ENCODE data around the gene NMRK1. TPM values are rescaled to one million over a fixed set of nuclear protein-coding genes. Genes with fewer than 3 reads are reported as not detected.

NMRK1 gene
- total and polyA plus RNA-seq, 9 donors, result 14.6 to 40.0 (median 23.8) TPM

DNA sequence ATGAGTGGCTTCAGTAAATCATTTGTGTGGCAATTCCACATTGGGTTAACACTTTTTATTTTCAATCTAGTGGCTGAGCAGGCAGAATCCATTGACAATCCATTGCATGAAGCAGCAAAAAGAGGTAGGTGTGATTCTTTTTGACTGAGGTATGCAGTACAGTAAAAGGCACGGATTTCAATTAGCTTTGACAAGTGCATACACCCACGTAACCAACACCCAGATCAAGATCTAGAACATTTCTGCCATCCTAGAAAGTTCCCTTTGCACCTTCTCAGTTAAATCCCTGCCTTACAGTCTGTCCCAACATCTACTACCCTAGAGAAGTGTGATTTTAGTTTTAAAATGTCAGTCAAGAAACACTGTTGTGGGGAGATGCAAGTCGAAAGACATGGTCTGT is 43.7 kb upstream of the NMRK1 start:
- H3K4me3 ChIP-seq, result no peak overlapping the region
- no peak overlapping the region for H3K27ac ChIP-seq
- intact Hi-C loops (cut with DNase I), result no loop called here
- WGBS, 3 donors, result 93 to 97% (median 94%) methylated on average over 3 of the region's 3 CpGs
- no peaks in the 10 kb centered on the region for H3K27me3 ChIP-seq
- no peak for TF ChIP-seq POLR2A (IDR thresholded peaks at IDR 0.05)
- TF ChIP-seq EP300 (IDR thresholded peaks at IDR 0.05), result no peak
- TF ChIP-seq, protein P1, sequence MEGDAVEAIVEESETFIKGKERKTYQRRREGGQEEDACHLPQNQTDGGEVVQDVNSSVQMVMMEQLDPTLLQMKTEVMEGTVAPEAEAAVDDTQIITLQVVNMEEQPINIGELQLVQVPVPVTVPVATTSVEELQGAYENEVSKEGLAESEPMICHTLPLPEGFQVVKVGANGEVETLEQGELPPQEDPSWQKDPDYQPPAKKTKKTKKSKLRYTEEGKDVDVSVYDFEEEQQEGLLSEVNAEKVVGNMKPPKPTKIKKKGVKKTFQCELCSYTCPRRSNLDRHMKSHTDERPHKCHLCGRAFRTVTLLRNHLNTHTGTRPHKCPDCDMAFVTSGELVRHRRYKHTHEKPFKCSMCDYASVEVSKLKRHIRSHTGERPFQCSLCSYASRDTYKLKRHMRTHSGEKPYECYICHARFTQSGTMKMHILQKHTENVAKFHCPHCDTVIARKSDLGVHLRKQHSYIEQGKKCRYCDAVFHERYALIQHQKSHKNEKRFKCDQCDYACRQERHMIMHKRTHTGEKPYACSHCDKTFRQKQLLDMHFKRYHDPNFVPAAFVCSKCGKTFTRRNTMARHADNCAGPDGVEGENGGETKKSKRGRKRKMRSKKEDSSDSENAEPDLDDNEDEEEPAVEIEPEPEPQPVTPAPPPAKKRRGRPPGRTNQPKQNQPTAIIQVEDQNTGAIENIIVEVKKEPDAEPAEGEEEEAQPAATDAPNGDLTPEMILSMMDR (IDR thresholded peaks at IDR 0.05), result no peak
- no peaks in the 10 kb centered on the region for H3K36me3 ChIP-seq
- no peak for DNase-seq
- H3K9me3 ChIP-seq, result no peaks in the 10 kb centered on the region
- H3K4me1 ChIP-seq (ENCODE audit: insufficient read depth), result no peaks in the 10 kb centered on the region

DNA sequence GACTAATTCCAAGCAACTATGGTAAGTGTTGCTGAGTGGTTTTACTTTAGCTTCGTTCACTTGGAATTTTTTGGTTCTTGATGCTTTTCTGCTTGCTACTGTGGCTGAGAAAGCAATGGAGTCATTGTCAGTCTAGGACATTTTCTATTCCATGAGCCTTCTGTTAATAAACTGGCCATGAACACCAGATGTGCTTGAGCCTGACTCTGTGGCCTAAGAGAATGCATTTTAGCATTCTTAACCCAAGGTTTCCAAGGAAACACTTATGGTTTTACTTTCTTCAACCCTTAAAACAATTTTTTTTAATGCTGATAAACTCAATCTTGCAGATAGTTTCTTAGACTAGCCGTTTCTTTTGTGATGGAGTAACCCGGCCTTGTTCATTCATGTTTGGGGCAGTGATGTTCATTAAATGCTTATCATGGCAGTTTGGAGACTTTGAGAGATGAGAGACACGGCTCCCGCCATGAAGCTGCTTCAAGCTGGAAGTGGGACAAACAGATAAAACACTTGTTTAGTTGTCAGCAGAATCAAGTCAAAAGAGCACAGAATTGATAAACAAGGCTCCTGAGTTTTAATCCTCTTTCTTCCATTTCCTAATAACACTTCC is 42.8 kb upstream of the NMRK1 start:
- H3K4me3 ChIP-seq, result no peak overlapping the region
- no peaks in the 10 kb centered on the region for H3K4me1 ChIP-seq (ENCODE audit: insufficient read depth)
- intact Hi-C loops (cut with DNase I), result no loop called here
- TF ChIP-seq POLR2A (IDR thresholded peaks at IDR 0.05) (no peak), EP300 (IDR thresholded peaks at IDR 0.05) (no peak)
- TF ChIP-seq, protein P1 (IDR thresholded peaks at IDR 0.05), result no peak
- 33 to 42% (median 40%) methylated on average over 5 of the region's 5 CpGs for WGBS, 3 donors
- H3K36me3 ChIP-seq, result no peaks in the 10 kb centered on the region
- no peak overlapping the region for H3K27ac ChIP-seq
- no peak for DNase-seq
- H3K27me3 ChIP-seq, result no peaks in the 10 kb centered on the region
- no peaks in the 10 kb centered on the region for H3K9me3 ChIP-seq

DNA sequence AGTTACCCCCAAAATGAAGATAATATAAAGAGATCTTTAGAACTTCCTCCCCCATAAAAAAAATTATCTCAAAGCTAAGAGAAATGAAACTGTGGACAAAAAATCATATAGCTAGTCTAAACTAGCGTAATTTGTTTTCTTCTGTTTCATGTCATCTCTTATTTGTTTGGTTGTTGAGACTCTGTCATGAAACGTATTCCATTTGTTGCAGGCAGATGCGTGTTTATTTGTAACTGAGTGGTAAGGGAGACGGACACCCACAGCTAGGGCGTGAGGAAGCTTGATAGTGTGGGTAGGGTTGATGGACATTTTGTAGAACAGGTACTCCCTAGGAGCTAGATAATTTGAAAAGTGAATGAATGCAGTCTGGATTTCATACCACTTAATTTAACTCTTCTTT is 42.2 kb upstream of the NMRK1 start:
- intact Hi-C loops (cut with DNase I), result no loop called here
- H3K27me3 ChIP-seq, result no peaks in the 10 kb centered on the region
- no peaks in the 10 kb centered on the region for H3K36me3 ChIP-seq

DNA sequence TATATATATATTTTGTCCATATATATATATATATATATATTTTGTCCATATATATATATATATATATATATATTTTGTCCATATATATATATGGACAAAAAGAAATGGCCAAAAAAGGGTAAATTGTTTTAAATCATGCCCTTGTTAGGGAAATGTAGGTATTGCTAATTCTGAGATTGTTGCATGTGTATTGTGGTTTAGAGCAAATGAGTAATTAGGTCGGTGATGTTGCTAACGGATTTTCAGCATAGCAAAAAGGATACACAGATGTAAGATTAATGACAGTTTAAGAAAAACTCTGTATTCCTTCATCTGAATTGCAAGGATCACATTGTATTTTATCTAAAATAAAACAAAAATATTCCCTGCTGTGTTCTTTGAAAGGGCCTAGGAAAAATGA is 40.6 kb upstream of the NMRK1 start:
- no peaks in the 10 kb centered on the region for H3K36me3 ChIP-seq
- H3K27me3 ChIP-seq, result no peaks in the 10 kb centered on the region
- TF ChIP-seq POLR2A (IDR thresholded peaks at IDR 0.05) (no peak), EP300 (IDR thresholded peaks at IDR 0.05) (no peak)
- TF ChIP-seq, protein P1 (IDR thresholded peaks at IDR 0.05), result no peak
- H3K4me1 ChIP-seq (ENCODE audit: insufficient read depth), result no peaks in the 10 kb centered on the region
- no peak overlapping the region for H3K4me3 ChIP-seq
- no peaks in the 10 kb centered on the region for H3K9me3 ChIP-seq
- WGBS, 3 donors, result 59 to 67% (median 66%) methylated on average over 2 of the region's 2 CpGs
- no peak for DNase-seq
- intact Hi-C loops (cut with DNase I), result loop anchor here in 1 of 4 donors (10.0 kb wide), 1 partner anchor 64 kb away; no protein-coding TSS in a partner anchor
- H3K27ac ChIP-seq, result no peak overlapping the region

More for the DNA sequence above, 42.2 kb upstream of the NMRK1 start:
- Histone ChIP-seq H3K4me1 (ENCODE audit: insufficient read depth) (no peaks in the 10 kb centered on the region), H3K27ac (no peak overlapping the region), H3K9me3 (no peaks in the 10 kb centered on the region), H3K4me3 (no peak overlapping the region)
- 95 to 96% (median 95%) methylated on average over 5 of the region's 5 CpGs for WGBS, 3 donors
- no peak for DNase-seq
- TF ChIP-seq EP300 (IDR thresholded peaks at IDR 0.05) (no peak), POLR2A (IDR thresholded peaks at IDR 0.05) (no peak)
- TF ChIP-seq, protein P1 (IDR thresholded peaks at IDR 0.05), result no peak
